HepG2 (cell line): ENCODE data around the gene ACAP3. TPM values are rescaled to one million over a fixed set of nuclear protein-coding genes. Genes with fewer than 3 reads are reported as not detected.

Experiments used
- FUBP1 ChIP-seq: sonication (generic); formaldehyde crosslinking; IDR thresholded peaks from 2 replicates; pipeline ENCODE4 v1.5.1; 2020; ENCODE audit warnings: missing genetic modification reagents, mild to moderate bottlenecking, borderline replicate concordance
- HNF1B ChIP-seq: sonication (generic); formaldehyde crosslinking; IDR thresholded peaks from 2 replicates; pipeline ENCODE4 v1.5.1; 2020; ENCODE audit warnings: mild to moderate bottlenecking, moderate library complexity, missing genetic modification reagents
- IRX3 ChIP-seq: sonication (generic); formaldehyde crosslinking; IDR thresholded peaks from 2 replicates; pipeline ENCODE4 v1.8.1; 2023; ENCODE audit warnings: mild to moderate bottlenecking, low read depth, missing genetic modification reagents, borderline replicate concordance
- JUN ChIP-seq: sonication (generic); formaldehyde crosslinking; IDR thresholded peaks from 2 replicates; pipeline ENCODE4 v1.4.0; 2020; ENCODE audit warnings: mild to moderate bottlenecking, missing genetic modification reagents
- JUNB ChIP-seq: sonication (generic); formaldehyde crosslinking; IDR thresholded peaks from 2 replicates; pipeline ENCODE4 v1.8.0; 2022; ENCODE audit warnings: missing genetic modification reagents, mild to moderate bottlenecking, borderline replicate concordance
- MED8 ChIP-seq: sonication (generic); formaldehyde crosslinking; IDR thresholded peaks from 2 replicates; pipeline ENCODE4 v1.8.1; 2023; ENCODE audit warnings: mild to moderate bottlenecking, missing genetic modification reagents; ENCODE audit not compliant: insufficient replicate concordance
- RFXANK ChIP-seq: IDR thresholded peaks from 2 replicates; pipeline ENCODE4 v1.6.1; 2016
- TIGD3 ChIP-seq: sonication (generic); formaldehyde crosslinking; IDR thresholded peaks from 2 replicates; pipeline ENCODE4 v1.5.1; 2020; ENCODE audit warnings: mild to moderate bottlenecking, missing genetic modification reagents, borderline replicate concordance
- ZNF180 ChIP-seq: sonication (generic); formaldehyde crosslinking; IDR thresholded peaks from 2 replicates; pipeline ENCODE4 v1.4.0; 2020; ENCODE audit warnings: low read depth, missing genetic modification reagents, borderline replicate concordance
- ZNF253 ChIP-seq: sonication (generic); formaldehyde crosslinking; IDR thresholded peaks from 2 replicates; pipeline ENCODE4 v1.8.0; 2022; ENCODE audit warnings: mild to moderate bottlenecking, missing genetic modification reagents, borderline replicate concordance
- ZNF282 ChIP-seq: fragments of 450-650 bp; IDR thresholded peaks from 2 replicates; pipeline ENCODE4 v1.6.1; 2018; ENCODE audit not compliant: partially characterized antibody
- ZNF510 ChIP-seq: sonication (generic); formaldehyde crosslinking; IDR thresholded peaks from 2 replicates; pipeline ENCODE4 v1.4.0; 2020; ENCODE audit warnings: low read depth, mild to moderate bottlenecking, missing genetic modification reagents
- ZNF629 ChIP-seq: sonication (generic); formaldehyde crosslinking; conservative IDR thresholded peaks from 2 replicates; pipeline ENCODE4 v1.5.0; 2020; ENCODE audit warnings: missing genetic modification reagents
- ZNF709 ChIP-seq: sonication (generic); formaldehyde crosslinking; IDR thresholded peaks from 2 replicates; pipeline ENCODE4 v1.5.0; 2020; ENCODE audit warnings: mild to moderate bottlenecking, missing genetic modification reagents
- ZNF710 ChIP-seq: sonication (generic); formaldehyde crosslinking; IDR thresholded peaks from 2 replicates; pipeline ENCODE4 v1.5.0; 2020; ENCODE audit warnings: mild to moderate bottlenecking, missing genetic modification reagents, borderline replicate concordance
- ZNF790 ChIP-seq: sonication (generic); formaldehyde crosslinking; IDR thresholded peaks from 2 replicates; pipeline ENCODE4 v1.8.0; 2022; ENCODE audit warnings: missing genetic modification reagents, mild to moderate bottlenecking, borderline replicate concordance
- polyA plus RNA-seq, 8 experiments: library from polyadenylated mRNA; depleted of rRNA in 3 of 8; stranded (reverse) in 7 of 8; unstranded in 1 of 8; fragments of >200 nt; fragmentation: Illumina TruSeq in 4 of 8; extraction: Trizol in 4 of 8; gene quantifications; 2 replicates each; pipeline versions ENCODE4 v1.2.1 to v1.2.3, GENCODE V29; 2011 to 2016; ENCODE audit warnings: low read depth in 4 of 8, missing spikeins in 1 of 8, mixed read lengths in 1 of 8; ENCODE audit not compliant: insufficient read depth in 1 of 8
- total RNA-seq, 5 experiments: library from RNA; depleted of rRNA; stranded (reverse); fragments of >200 nt; fragmentation: Illumina TruSeq; extraction: Trizol; gene quantifications; 2 replicates each; pipeline ENCODE4 v1.2.3, GENCODE V29; 2016; ENCODE audit warnings: low read depth in 1 of 5

The ACAP3 gene
- total and polyA plus RNA-seq, 2 of the 13 experiments (the other 11 are each of a cell fraction or from before 2014, with no cell fraction given): 29.4 to 50.8 TPM

- TF ChIP-seq ZNF710 (CRISPR knock-in tag): no peak
- no peak for TF ChIP-seq ZNF180 (CRISPR knock-in tag)
- no peak for TF ChIP-seq FUBP1 (CRISPR knock-in tag)
- no peak for TF ChIP-seq ZNF282
- TF ChIP-seq RFXANK: no peak
- TF ChIP-seq HNF1B: peak; percentile 57; the same call in 1 of the 2 replicates
- no peak for TF ChIP-seq ZNF510 (CRISPR knock-in tag)
- TF ChIP-seq JUN (CRISPR knock-in tag): no peak
- no peak for TF ChIP-seq MED8 (CRISPR knock-in tag)
- TF ChIP-seq TIGD3 (CRISPR knock-in tag): 0 out of 2 replicates have a peak, but pooled peaks have one; percentile 44
- no peak for TF ChIP-seq JUNB (CRISPR knock-in tag)
- no peak for TF ChIP-seq ZNF790 (CRISPR knock-in tag)
- no peak for TF ChIP-seq ZNF253 (CRISPR knock-in tag)
- no peak for TF ChIP-seq IRX3 (CRISPR knock-in tag)
- 0 out of 2 replicates have a peak, but pooled peaks have one; percentile 59 for TF ChIP-seq ZNF709
- TF ChIP-seq ZNF629 (CRISPR knock-in tag): no peak
These were observed 20.2 kb downstream of the ACAP3 start (continued) for GRCh38 chr1:1287288-1288110.
